Measurements from ENCODE around the gene ZSCAN31.

DNA sequence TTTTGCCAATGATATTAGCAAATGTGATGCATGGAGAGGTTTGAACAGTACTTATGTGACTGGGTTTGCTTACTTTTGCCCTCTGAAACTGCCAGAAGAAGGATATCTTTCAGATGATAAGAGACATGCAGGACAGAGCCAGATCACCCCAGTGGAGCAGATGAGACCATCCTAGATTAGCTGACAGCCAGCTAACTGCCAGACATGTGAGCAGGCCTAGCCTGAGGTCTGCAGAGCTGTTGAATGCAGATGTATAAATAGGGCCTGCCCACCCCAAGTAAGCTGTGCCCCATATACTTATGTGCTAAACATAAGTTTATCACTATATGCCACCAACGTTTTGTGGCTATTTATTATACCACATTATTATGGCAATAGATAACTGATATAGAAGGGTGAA, 5.9 kb downstream of the ZSCAN31 start:
- TF ChIP-seq, protein P1, sequence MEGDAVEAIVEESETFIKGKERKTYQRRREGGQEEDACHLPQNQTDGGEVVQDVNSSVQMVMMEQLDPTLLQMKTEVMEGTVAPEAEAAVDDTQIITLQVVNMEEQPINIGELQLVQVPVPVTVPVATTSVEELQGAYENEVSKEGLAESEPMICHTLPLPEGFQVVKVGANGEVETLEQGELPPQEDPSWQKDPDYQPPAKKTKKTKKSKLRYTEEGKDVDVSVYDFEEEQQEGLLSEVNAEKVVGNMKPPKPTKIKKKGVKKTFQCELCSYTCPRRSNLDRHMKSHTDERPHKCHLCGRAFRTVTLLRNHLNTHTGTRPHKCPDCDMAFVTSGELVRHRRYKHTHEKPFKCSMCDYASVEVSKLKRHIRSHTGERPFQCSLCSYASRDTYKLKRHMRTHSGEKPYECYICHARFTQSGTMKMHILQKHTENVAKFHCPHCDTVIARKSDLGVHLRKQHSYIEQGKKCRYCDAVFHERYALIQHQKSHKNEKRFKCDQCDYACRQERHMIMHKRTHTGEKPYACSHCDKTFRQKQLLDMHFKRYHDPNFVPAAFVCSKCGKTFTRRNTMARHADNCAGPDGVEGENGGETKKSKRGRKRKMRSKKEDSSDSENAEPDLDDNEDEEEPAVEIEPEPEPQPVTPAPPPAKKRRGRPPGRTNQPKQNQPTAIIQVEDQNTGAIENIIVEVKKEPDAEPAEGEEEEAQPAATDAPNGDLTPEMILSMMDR (IDR thresholded peaks at IDR 0.05; ENCODE audit: low read depth, low read length, poor library complexity, severe bottlenecking) = no peak
- TF ChIP-seq EZH2phosphoT487 (IDR thresholded peaks at IDR 0.05; ENCODE audit: borderline replicate concordance, low read length) = no peak
